H1 (cell line): ENCODE measurements around the gene NPTN. TPM values are rescaled to one million over a fixed set of nuclear protein-coding genes. Genes with fewer than 3 reads are reported as not detected.

Experiments
- ASH2L ChIP-seq: fragments of 200-600, 300-600 bp; sonication (generic); IDR thresholded peaks from one replicate; pipeline ENCODE4 v1.7.1; 2017; ENCODE audit warnings: low read length
- CHD7 ChIP-seq: fragments of 300-600 bp; sonication (generic); IDR thresholded peaks from 2 replicates; pipeline ENCODE4 v1.7.1; 2012; ENCODE audit warnings: low read length, moderate library complexity, mild to moderate bottlenecking, inconsistent platforms; ENCODE audit not compliant: insufficient replicate concordance
- EGR1 ChIP-seq: IDR thresholded peaks from 2 replicates; pipeline ENCODE4 v1.6.1; 2011; ENCODE audit warnings: low read depth, low read length, borderline replicate concordance
- EZH2 ChIP-seq: fragments of 200-600 bp; sonication (generic); IDR thresholded peaks from 2 replicates; pipeline ENCODE4 v1.7.1; 2012; ENCODE audit warnings: low read depth, mild to moderate bottlenecking, moderate library complexity, low read length, inconsistent platforms; ENCODE audit not compliant: severe bottlenecking
- GTF2F1 ChIP-seq: IDR thresholded peaks from 2 replicates; pipeline ENCODE4 v1.6.1; 2012; ENCODE audit warnings: low read depth, low read length, improper control_type of control experiment, borderline replicate concordance
- JUND ChIP-seq: IDR thresholded peaks from 2 replicates; pipeline ENCODE4 v1.6.1; 2011; ENCODE audit warnings: mild to moderate bottlenecking, improper control_type of control experiment, low read length
- RAD21 ChIP-seq, 2 experiments: IDR thresholded peaks in 1 of 2; conservative IDR thresholded peaks in 1 of 2; 2 replicates each; pipeline ENCODE4 v1.6.1; 2011; ENCODE audit warnings: low read depth in 2 of 2, low read length in 2 of 2, improper control_type of control experiment in 1 of 2, inconsistent platforms in 1 of 2, mild to moderate bottlenecking in 1 of 2, moderate library complexity in 1 of 2
- SIRT6 ChIP-seq: IDR thresholded peaks from one replicate; pipeline ENCODE4 v1.7.1; 2012; ENCODE audit warnings: low read length, inconsistent platforms
- SIX5 ChIP-seq: IDR thresholded peaks from 2 replicates; pipeline ENCODE4 v1.6.1; 2011; ENCODE audit warnings: mild to moderate bottlenecking, low read depth, low read length
- SP2 ChIP-seq: IDR thresholded peaks from 2 replicates; pipeline ENCODE4 v1.6.1; 2012; ENCODE audit warnings: mild to moderate bottlenecking, low read length, inconsistent platforms
- polyA plus RNA-seq, 7 experiments: library from polyadenylated mRNA; depleted of rRNA in 3 of 7; stranded (reverse) in 5 of 7; unstranded in 2 of 7; fragments of >200 nt in 5 of 7; fragments of 200-250 nt in 2 of 7; gene quantifications; 1 replicate in 5 of 7; 2 replicates in 1 of 7; 4 replicates in 1 of 7; pipeline versions ENCODE4 v1.2.1 to v1.2.3, GENCODE V29; 2011 to 2013; ENCODE audit warnings: missing spikeins in 2 of 7, mixed read lengths in 2 of 7
- total RNA-seq: library from RNA; stranded (reverse); fragmentation: NEBNext Ultra II Directional; extraction: Animal tissue kit (Norgen Biotek cat#: 25700); gene quantifications from 2 replicates; pipeline ENCODE4 v1.2.1, GENCODE V29; 2021

The NPTN gene
- total and polyA plus RNA-seq, 2 of the 8 experiments (the other 6 are each of a cell fraction or from before 2014, with no cell fraction given) = 67.0 to 113 TPM

- no peak for TF ChIP-seq CHD7
- TF ChIP-seq SIRT6 = no peak
- TF ChIP-seq EZH2 = no peak
- no peak for TF ChIP-seq SP2
- no peak for TF ChIP-seq RAD21 (IDR thresholded peaks at IDR 0.05 in 1 of 2, conservative IDR thresholded peaks at IDR 0.05 in 1 of 2; ENCODE audit: low read depth in 2 of 2, low read length in 2 of 2)
- no peak for TF ChIP-seq ASH2L
- TF ChIP-seq GTF2F1 = no peak
- no peak for TF ChIP-seq SIX5
- no peak for TF ChIP-seq EGR1
- no peak for TF ChIP-seq JUND
- TF ChIP-seq, all 59 proteins: peak for 0
Observed at GRCh38 chr15:73629798-73630429, 3.3 kb downstream of the NPTN start (continued).
